Naive thymus-derived CD4-positive, alpha-beta T cell (primary cell): Measurements from ENCODE around the gene CACNG1. TPM values are rescaled to one million over a fixed set of nuclear protein-coding genes. Genes with fewer than 3 reads are reported as not detected.

ENCODE experiments used
- ATAC-seq: fragments of 150-1000 bp; cut with Tn5 transposase; 2 replicates; pipeline ENCODE4 v1.10.0; 2021; ENCODE audit warnings: mild to moderate bottlenecking, moderate library complexity
- CTCF ChIA-PET: fragments of 350-600 bp; sonication (Branson Sonifier 250); formaldehyde crosslinking; loops from one replicate; lab custom pipeline; 2021; ENCODE audit warnings: antibody characterized with exemption; lab: Charles Lee
- POLR2A ChIA-PET: fragments of 350-600 bp; sonication (Branson Sonifier 250); formaldehyde crosslinking; loops from one replicate; lab custom pipeline; 2021; ENCODE audit warnings: antibody characterized with exemption, inconsistent platforms; lab: Charles Lee
- DNase-seq, 9 donors: peaks; one replicate each; pipeline versions ENCODE4 v3.0.0 to v3.0.0-alpha.2; 2020 to 2022; ENCODE audit warnings: mixed read lengths in 1 of 9
- H3K27ac ChIP-seq: one replicate; pipeline ENCODE4 v1.7.0; 2013; ENCODE audit warnings: mild to moderate bottlenecking, low read depth, low read length, moderate library complexity
- H3K27me3 ChIP-seq, 2 donors: one replicate each; pipeline ENCODE4 v1.7.0; 2013; ENCODE audit warnings: low read length in 2 of 2, mild to moderate bottlenecking in 2 of 2, moderate library complexity in 2 of 2; ENCODE audit not compliant: control insufficient read depth in 2 of 2, insufficient read depth in 2 of 2
- H3K36me3 ChIP-seq, 3 experiments: 1 replicate in 2 of 3; 2 replicates in 1 of 3; pipeline ENCODE4 v1.7.0; 2013; ENCODE audit warnings: low read length in 3 of 3, mild to moderate bottlenecking in 3 of 3, moderate library complexity in 1 of 3; ENCODE audit not compliant: insufficient read depth in 3 of 3, control insufficient read depth in 2 of 3
- H3K4me1 ChIP-seq, 2 donors: one replicate each; pipeline ENCODE4 v1.7.0; 2013; ENCODE audit warnings: low read length in 2 of 2, mild to moderate bottlenecking in 2 of 2, moderate library complexity in 1 of 2; ENCODE audit not compliant: control insufficient read depth in 2 of 2, insufficient read depth in 2 of 2
- H3K4me3 ChIP-seq: 2 replicates; pipeline ENCODE4 v1.7.0; 2013; ENCODE audit warnings: mild to moderate bottlenecking, low read length
- H3K9me3 ChIP-seq, 3 experiments: 1 replicate in 2 of 3; 2 replicates in 1 of 3; pipeline ENCODE4 v1.7.0; 2013; ENCODE audit warnings: low read length in 3 of 3; ENCODE audit not compliant: control insufficient read depth in 2 of 3
- H3K27ac Mint-ChIP-seq, 9 donors: one replicate each; pipeline ENCODE4 v1.8.0; 2020 to 2022; ENCODE audit warnings: mixed read lengths in 9 of 9, mild to moderate bottlenecking in 8 of 9, moderate library complexity in 5 of 9, inconsistent platforms in 2 of 9
- H3K27me3 Mint-ChIP-seq, 5 donors: one replicate each; pipeline ENCODE4 v1.8.0; 2021 to 2022; ENCODE audit warnings: mixed read lengths in 5 of 5, mild to moderate bottlenecking in 1 of 5
- H3K36me3 Mint-ChIP-seq, 5 donors: one replicate each; pipeline ENCODE4 v1.8.0; 2020 to 2022; ENCODE audit warnings: mixed read lengths in 5 of 5, mild to moderate bottlenecking in 3 of 5, inconsistent platforms in 1 of 5
- H3K4me1 Mint-ChIP-seq, 7 donors: one replicate each; pipeline ENCODE4 v1.8.0; 2020 to 2022; ENCODE audit warnings: mixed read lengths in 7 of 7, mild to moderate bottlenecking in 3 of 7, inconsistent platforms in 1 of 7
- H3K4me3 Mint-ChIP-seq, 10 donors: one replicate each; pipeline ENCODE4 v1.8.0; 2020 to 2022; ENCODE audit warnings: mild to moderate bottlenecking in 10 of 10, mixed read lengths in 10 of 10, moderate library complexity in 6 of 10, inconsistent platforms in 2 of 10
- H3K9me3 Mint-ChIP-seq, 11 donors: one replicate each; pipeline ENCODE4 v1.8.0; 2020 to 2022; ENCODE audit warnings: mixed read lengths in 11 of 11, mild to moderate bottlenecking in 4 of 11, inconsistent platforms in 1 of 11, moderate library complexity in 1 of 11
- intact Hi-C, 2 donors: fragments of 100-400 bp; cut with micrococcal nuclease; formaldehyde crosslinking; loops; one replicate each; pipeline ENCODE4 v1.15.1; 2023
- polyA plus RNA-seq, 2 donors: library from polyadenylated mRNA; unstranded; fragments of 300-500 nt; fragmentation: Illumina TruSeq; gene quantifications; one replicate each; pipeline ENCODE4 v1.2.3, GENCODE V29; 2021
- total RNA-seq, 6 experiments: library from RNA in 5 of 6; stranded (reverse) in 5 of 6; gene quantifications; 1 replicate in 5 of 6; 2 replicates in 1 of 6; pipeline ENCODE4 v1.2.3 and lab custom pipeline; 2021 to 2026

Gene CACNG1
- total and polyA plus RNA-seq, 7 experiments from 2014 or later, result not detected

DNA sequence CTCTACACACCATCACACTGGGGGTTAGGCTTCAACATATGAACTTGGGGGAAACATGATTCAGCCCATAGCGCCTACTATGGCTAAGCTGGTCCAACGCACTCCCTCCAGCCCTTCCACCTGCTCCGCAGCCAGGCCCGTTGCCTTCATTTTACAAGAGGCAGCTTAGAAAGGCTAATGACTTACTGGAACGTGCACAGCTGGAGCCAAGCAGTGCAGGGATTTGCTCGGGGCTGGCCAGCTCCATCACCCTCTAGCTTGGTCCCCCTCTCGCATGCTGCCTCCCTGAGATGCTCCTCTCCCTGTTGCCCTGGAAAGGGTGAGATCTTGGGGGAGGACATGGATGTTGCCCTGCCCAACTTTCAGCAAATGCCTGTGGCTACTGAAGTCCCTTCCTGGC, 2.8 kb upstream of the CACNG1 start:
- Mint-ChIP-seq H3K4me1 (no peaks in the 10 kb centered on the region), H3K27me3 (peaks cover 0 to 5% (median 5%) of the 10 kb centered on the region in 5 donors), H3K4me3 (no peak overlapping the region), H3K9me3 (peaks cover 0 to 2% (median 0%) of the 10 kb centered on the region in 11 donors), H3K36me3 (peaks cover 0 to 4% (median 0%) of the 10 kb centered on the region in 5 donors), H3K27ac (no peak overlapping the region)
- intact Hi-C loops, result no loop called here
- CTCF ChIA-PET, result no interaction called here
- Histone ChIP-seq H3K36me3 (no peaks in the 10 kb centered on the region), H3K9me3 (no peaks in the 10 kb centered on the region), H3K27me3 (no peaks in the 10 kb centered on the region), H3K27ac (no peak overlapping the region), H3K4me3 (no peak overlapping the region), H3K4me1 (no peaks in the 10 kb centered on the region)
- POLR2A ChIA-PET, result interaction anchor here (0.6 kb wide), 1 partner anchor 1764 kb away, joined by 3 read pairs; no protein-coding TSS in a partner anchor
- no peak for DNase-seq
- no peak for ATAC-seq

DNA sequence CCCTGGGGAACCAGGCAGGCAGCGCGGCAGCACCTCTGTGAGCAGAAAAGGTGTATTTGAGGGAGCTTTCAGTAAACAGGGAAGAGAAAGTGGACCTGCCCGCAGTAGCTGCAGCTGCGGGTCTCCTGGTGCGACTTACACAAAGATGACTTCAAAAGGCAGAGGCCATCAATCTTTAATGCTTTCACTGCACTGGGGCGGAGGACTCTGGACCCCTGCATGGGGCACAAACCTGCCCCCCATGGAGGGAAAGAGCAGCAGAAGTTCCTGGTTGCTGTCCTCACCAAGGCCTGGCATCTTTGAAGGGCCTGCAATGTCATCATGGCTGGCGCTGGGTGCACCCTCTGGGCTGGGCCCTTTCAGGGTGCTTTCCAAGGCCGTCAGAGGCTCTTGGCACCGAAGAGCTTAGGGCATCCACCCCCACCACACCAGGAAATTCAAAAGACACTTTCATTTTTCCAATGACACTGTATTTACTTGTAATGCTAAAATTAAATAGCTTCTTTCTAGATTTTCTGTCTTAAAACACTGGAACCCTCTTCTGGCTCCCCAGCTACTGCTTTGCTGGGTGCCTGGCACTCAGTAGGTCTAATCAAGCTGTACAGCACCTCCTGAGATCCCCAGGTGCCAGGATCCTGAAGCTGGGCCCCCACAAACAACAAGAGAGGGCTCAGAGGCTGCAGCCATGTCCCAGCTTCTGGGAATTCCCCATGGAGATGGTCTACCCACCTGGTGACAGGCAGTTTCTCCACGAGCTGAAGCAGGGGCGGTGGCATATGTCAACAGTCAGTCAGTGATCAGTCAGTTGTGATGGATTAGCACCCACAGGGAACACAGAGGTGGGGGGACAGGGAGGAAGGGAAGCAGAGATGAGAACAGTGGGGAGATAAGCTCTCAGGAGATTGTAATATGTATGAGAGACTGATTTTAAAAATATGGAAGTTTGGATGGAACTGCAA, 2.1 kb upstream of the CACNG1 start:
- Histone ChIP-seq H3K4me1 (no peaks in the 10 kb centered on the region), H3K27me3 (no peaks in the 10 kb centered on the region), H3K27ac (no peak overlapping the region), H3K4me3 (no peak overlapping the region), H3K9me3 (no peaks in the 10 kb centered on the region), H3K36me3 (no peaks in the 10 kb centered on the region)
- peaks cover 0 to 8% (median 3%) of the 10 kb centered on the region in 11 donors for H3K9me3 Mint-ChIP-seq
- no peak overlapping the region for H3K27ac Mint-ChIP-seq
- ChIA-PET POLR2A (no interaction called here), CTCF (no interaction called here)
- peaks cover 0 to 5% (median 2%) of the 10 kb centered on the region in 5 donors for H3K27me3 Mint-ChIP-seq
- no peaks in the 10 kb centered on the region for H3K4me1 Mint-ChIP-seq
- no peak overlapping the region for H3K4me3 Mint-ChIP-seq
- DNase-seq (no peak), ATAC-seq (no peak)
- intact Hi-C loops, result no loop called here
- H3K36me3 Mint-ChIP-seq, result peaks cover 0 to 4% (median 0%) of the 10 kb centered on the region in 5 donors

DNA sequence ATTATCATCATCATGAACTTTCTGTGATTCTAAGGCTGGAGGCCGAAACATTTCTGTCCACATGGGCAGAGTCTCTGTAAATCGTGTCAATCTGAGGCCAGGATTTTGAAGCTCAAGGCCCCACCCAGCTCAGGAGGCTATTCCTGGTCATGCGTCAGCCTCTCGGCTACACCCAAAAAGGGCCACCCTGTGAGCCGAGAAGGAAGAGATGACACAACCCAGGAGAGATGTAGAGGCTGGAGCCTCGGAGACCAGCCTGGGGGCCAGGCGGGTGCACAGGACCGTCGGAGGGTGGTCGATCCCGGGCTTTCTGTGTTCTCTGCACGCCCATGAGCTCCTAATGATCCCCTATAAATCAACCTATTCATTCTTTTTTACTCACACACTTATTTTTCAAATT, 1.1 kb upstream of the CACNG1 start:
- Histone ChIP-seq H3K36me3 (no peaks in the 10 kb centered on the region), H3K27ac (no peak overlapping the region), H3K9me3 (peaks cover 0 to 5% (median 0%) of the 10 kb centered on the region in 3 experiments), H3K4me1 (no peaks in the 10 kb centered on the region), H3K4me3 (no peak overlapping the region), H3K27me3 (no peaks in the 10 kb centered on the region)
- CTCF ChIA-PET, result no interaction called here
- Mint-ChIP-seq H3K36me3 (peaks cover 0 to 11% (median 0%) of the 10 kb centered on the region in 5 donors), H3K27me3 (peaks cover 0 to 2% (median 0%) of the 10 kb centered on the region in 5 donors), H3K9me3 (peaks cover 0 to 17% (median 10%) of the 10 kb centered on the region in 11 donors), H3K4me1 (no peaks in the 10 kb centered on the region), H3K4me3 (no peak overlapping the region), H3K27ac (no peak overlapping the region)
- DNase-seq, result no peak
- intact Hi-C loops, result no loop called here
- ATAC-seq, result no peak
- POLR2A ChIA-PET, result no interaction called here

DNA sequence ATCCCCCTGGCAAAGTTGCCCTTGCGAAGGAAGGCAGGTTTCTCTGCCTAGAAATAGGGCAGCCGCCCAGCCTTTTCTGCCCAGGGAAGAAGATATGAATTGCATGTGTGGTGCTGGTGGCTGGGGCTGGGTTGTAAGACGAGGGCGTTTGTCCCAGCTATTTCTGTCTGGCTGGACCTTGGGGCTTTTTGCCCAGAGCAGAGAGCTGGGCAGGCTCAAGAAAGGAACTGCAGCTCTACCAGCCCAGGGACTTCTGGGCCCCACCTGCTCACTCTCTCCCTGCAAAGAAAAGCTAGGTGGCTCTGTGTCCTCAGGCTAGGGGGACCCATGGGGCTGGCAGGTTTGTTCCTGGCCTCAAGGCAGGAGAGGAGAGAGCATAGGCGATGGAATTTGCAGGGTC, 586 bp downstream of the CACNG1 start:
- Histone ChIP-seq H3K36me3 (no peaks in the 10 kb centered on the region), H3K27ac (no peak overlapping the region), H3K27me3 (no peaks in the 10 kb centered on the region), H3K9me3 (peaks cover 4 to 13% (median 9%) of the 10 kb centered on the region in 3 experiments), H3K4me3 (no peak overlapping the region), H3K4me1 (no peaks in the 10 kb centered on the region)
- POLR2A ChIA-PET, result no interaction called here
- Mint-ChIP-seq H3K27me3 (peaks cover 0 to 2% (median 0%) of the 10 kb centered on the region in 5 donors), H3K36me3 (peaks cover 0 to 11% (median 2%) of the 10 kb centered on the region in 5 donors), H3K4me3 (no peak overlapping the region), H3K9me3 (peaks cover 6 to 31% (median 19%) of the 10 kb centered on the region in 11 donors), H3K27ac (no peak overlapping the region), H3K4me1 (no peaks in the 10 kb centered on the region)
- CTCF ChIA-PET, result no interaction called here
- DNase-seq (no peak), ATAC-seq (no peak)
- intact Hi-C loops, result no loop called here

DNA sequence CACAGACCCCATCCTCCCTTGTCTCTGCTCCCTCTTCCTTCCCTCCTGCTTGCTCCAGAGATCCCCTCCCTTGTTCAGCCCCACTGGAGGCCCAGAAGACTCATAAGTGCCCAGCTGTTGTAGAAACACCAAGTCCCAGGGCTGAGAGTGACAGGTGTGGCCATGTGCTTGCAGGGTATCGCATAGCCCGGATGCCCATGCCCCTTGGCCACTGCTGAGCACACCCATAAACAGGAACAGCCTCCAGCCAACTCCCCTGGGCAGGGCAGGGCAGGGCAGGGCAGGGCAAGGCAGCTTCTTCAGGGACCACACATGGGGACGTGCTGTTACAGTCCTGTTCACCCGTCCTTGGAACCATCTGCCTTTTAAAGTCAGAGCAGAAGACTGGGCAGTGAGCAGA, 2.0 kb downstream of the CACNG1 start:
- Mint-ChIP-seq H3K4me3 (no peak overlapping the region), H3K4me1 (no peaks in the 10 kb centered on the region), H3K36me3 (peaks cover 0 to 11% (median 2%) of the 10 kb centered on the region in 5 donors), H3K27me3 (peaks cover 0 to 2% (median 0%) of the 10 kb centered on the region in 5 donors), H3K9me3 (peaks cover 6 to 31% (median 19%) of the 10 kb centered on the region in 11 donors), H3K27ac (no peak overlapping the region)
- Histone ChIP-seq H3K4me3 (no peak overlapping the region), H3K4me1 (no peaks in the 10 kb centered on the region), H3K36me3 (no peaks in the 10 kb centered on the region), H3K27me3 (no peaks in the 10 kb centered on the region), H3K9me3 (peaks cover 4 to 13% (median 9%) of the 10 kb centered on the region in 3 experiments), H3K27ac (no peak overlapping the region)
- ChIA-PET POLR2A (no interaction called here), CTCF (no interaction called here)
- ATAC-seq (no peak), DNase-seq (no peak)
- intact Hi-C loops, result no loop called here

DNA sequence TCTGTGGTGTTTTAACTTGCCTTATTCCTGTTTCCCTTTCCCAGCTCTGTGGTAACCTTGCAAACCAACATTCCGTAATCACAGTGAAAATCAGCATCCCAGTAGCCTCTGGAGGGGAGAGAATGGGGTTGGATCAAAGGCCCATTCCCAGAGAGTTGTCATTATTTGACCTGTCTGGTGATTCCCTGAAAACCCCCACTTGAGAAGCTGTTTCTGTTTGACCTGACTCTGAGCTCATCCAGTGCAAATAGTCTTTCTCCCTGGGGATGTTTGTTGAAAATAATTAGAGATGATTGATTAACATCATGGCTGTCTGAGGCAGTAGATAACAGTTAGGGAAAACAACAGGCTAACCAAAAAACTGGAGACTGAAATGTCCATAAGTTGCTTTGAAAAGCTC, 3.0 kb downstream of the CACNG1 start:
- Histone ChIP-seq H3K4me3 (no peak overlapping the region), H3K36me3 (no peaks in the 10 kb centered on the region), H3K4me1 (no peaks in the 10 kb centered on the region), H3K27ac (no peak overlapping the region), H3K27me3 (no peaks in the 10 kb centered on the region), H3K9me3 (peaks cover 4 to 13% (median 9%) of the 10 kb centered on the region in 3 experiments)
- intact Hi-C loops, result no loop called here
- ChIA-PET POLR2A (no interaction called here), CTCF (interaction anchor here (0.6 kb wide), 1 partner anchor 1047 kb away, joined by 4 read pairs; no protein-coding TSS in a partner anchor)
- H3K27me3 Mint-ChIP-seq, result peaks cover 0 to 2% (median 0%) of the 10 kb centered on the region in 5 donors
- no peaks in the 10 kb centered on the region for H3K4me1 Mint-ChIP-seq
- H3K9me3 Mint-ChIP-seq, result peaks cover 6 to 31% (median 19%) of the 10 kb centered on the region in 11 donors
- H3K27ac Mint-ChIP-seq, result no peak overlapping the region
- peaks cover 0 to 11% (median 2%) of the 10 kb centered on the region in 5 donors for H3K36me3 Mint-ChIP-seq
- DNase-seq (no peak), ATAC-seq (no peak)
- H3K4me3 Mint-ChIP-seq, result no peak overlapping the region
